Left lung (tissue), 10 donors: Measurements from ENCODE around the gene FUT8. TPM values are rescaled to one million over a fixed set of nuclear protein-coding genes. Genes with fewer than 3 reads are reported as not detected.
"Not testable (repeated sequence)": the region's sequence is repeated elsewhere in the genome, so short reads cannot be mapped to it uniquely, and the experiment has no call there.

ENCODE experiments used
- ATAC-seq: fragments of 200-7000 bp; cut with Tn5 transposase; one replicate; pipeline ENCODE4 v1.9.1; 2020; ENCODE audit warnings: moderate library complexity
- DNase-seq, 4 donors: peaks; one replicate each; pipeline ENCODE4 v3.0.0-alpha.2; 2013 to 2020
- H3K27ac ChIP-seq, 2 donors: fragments of 200-600 bp; sonication (generic) in 1 of 2; one replicate each; pipeline versions ENCODE4 v1.5.0 to v1.8.0; 2020 to 2021
- H3K27me3 ChIP-seq, 2 donors: fragments of 200-600 bp; sonication (generic) in 1 of 2; one replicate each; pipeline versions ENCODE4 v1.5.0 to v1.8.0; 2020 to 2021
- H3K36me3 ChIP-seq, 2 donors: fragments of 200-600 bp; sonication (generic) in 1 of 2; one replicate each; pipeline versions ENCODE4 v1.5.0 to v1.8.0; 2020 to 2021
- H3K4me1 ChIP-seq, 2 donors: fragments of 200-600 bp; one replicate each; pipeline ENCODE4 v1.8.0; 2021
- H3K4me3 ChIP-seq, 2 donors: fragments of 200-600 bp; sonication (generic) in 1 of 2; one replicate each; pipeline versions ENCODE4 v1.5.0 to v1.8.0; 2020 to 2021; ENCODE audit warnings: mild to moderate bottlenecking in 1 of 2
- H3K9me3 ChIP-seq, 2 donors: fragments of 200-600 bp; sonication (generic) in 1 of 2; one replicate each; pipeline versions ENCODE4 v1.5.0 to v1.8.0; 2020 to 2021
- CTCF ChIP-seq, 2 donors: fragments of 200-600 bp; sonication (generic) in 1 of 2; IDR thresholded peaks; one replicate each; pipeline versions ENCODE4 v1.5.0 to v1.8.0; 2021; ENCODE audit warnings: antibody characterized with exemption in 2 of 2
- intact Hi-C, 2 donors: fragments of 100-400 bp; cut with DNase I; formaldehyde crosslinking; loops; one replicate each; pipeline versions ENCODE4 v1.11.2 to v1.14.2; 2022
- polyA plus RNA-seq, 6 donors: library from polyadenylated mRNA; unstranded; fragments of 120-200 nt; gene quantifications; one replicate each; pipeline ENCODE4 v1.2.1, GENCODE V29; 2013; ENCODE audit not compliant: insufficient read length in 6 of 6
- total RNA-seq, 2 donors: library from RNA; stranded (reverse); fragmentation: NEBNext Ultra II Directional; extraction: Animal tissue kit (Norgen Biotek cat#: 25700); gene quantifications; one replicate each; pipeline ENCODE4 v1.2.1, GENCODE V29; 2021
- donor health status: DM: no; HTN: yes; CAD: no.
- donor health status: DM: no; HTN: no; CAD: no.

The FUT8 gene
- total and polyA plus RNA-seq, 8 donors = 28.7 to 41.1 (median 33.9) TPM

GRCh38 chr14:65623759-65624158, 211.2 kb downstream of the FUT8 start:
- no peak for TF ChIP-seq CTCF (IDR thresholded peaks at IDR 0.05)
- Histone ChIP-seq H3K9me3 (no peaks in the 10 kb centered on the region), H3K27ac (no peak overlapping the region), H3K36me3 (peaks cover 0 to 3% of the 10 kb centered on the region in 2 donors), H3K27me3 (no peaks in the 10 kb centered on the region), H3K4me1 (no peaks in the 10 kb centered on the region), H3K4me3 (no peak overlapping the region)
- DNase-seq = no peak
- intact Hi-C loops = no loop called here
- no peak for ATAC-seq

- no peak for TF ChIP-seq CTCF (IDR thresholded peaks at IDR 0.05)
- Histone ChIP-seq H3K27ac (no peak overlapping the region), H3K27me3 (no peaks in the 10 kb centered on the region), H3K4me3 (no peak overlapping the region), H3K9me3 (peaks cover 0 to 2% of the 10 kb centered on the region in 2 donors), H3K36me3 (peaks cover 0 to 8% of the 10 kb centered on the region in 2 donors), H3K4me1 (no peaks in the 10 kb centered on the region)
- ATAC-seq (peak; percentile 93), DNase-seq (peak in 1 of 4 donors; percentile 52)
- intact Hi-C loops = no loop called here
Observed at GRCh38 chr14:65627315-65627714, 214.8 kb downstream of the FUT8 start.

GRCh38 chr14:65628664-65629063, 216.1 kb downstream of the FUT8 start:
- Histone ChIP-seq H3K4me1 (no peaks in the 10 kb centered on the region), H3K27ac (no peak overlapping the region), H3K27me3 (no peaks in the 10 kb centered on the region), H3K36me3 (peaks cover 0 to 12% of the 10 kb centered on the region in 2 donors), H3K9me3 (peaks cover 0 to 2% of the 10 kb centered on the region in 2 donors), H3K4me3 (no peak overlapping the region)
- no peak for DNase-seq
- no peak for ATAC-seq
- intact Hi-C loops = no loop called here
- TF ChIP-seq CTCF (IDR thresholded peaks at IDR 0.05) = no peak

GRCh38 chr14:65631040-65631439, 218.5 kb downstream of the FUT8 start:
- no peak for ATAC-seq
- peaks cover 0 to 13% of the 10 kb centered on the region in 2 donors for H3K9me3 ChIP-seq
- no peak for TF ChIP-seq CTCF (IDR thresholded peaks at IDR 0.05)
- intact Hi-C loops = no loop called here
- H3K27ac ChIP-seq = no peak overlapping the region
- no peaks in the 10 kb centered on the region for H3K4me1 ChIP-seq
- H3K4me3 ChIP-seq = no peak overlapping the region
- no peak for DNase-seq
- peaks cover 0 to 15% of the 10 kb centered on the region in 2 donors for H3K36me3 ChIP-seq
- H3K27me3 ChIP-seq = no peaks in the 10 kb centered on the region

GRCh38 chr14:65632487-65632886, 220.0 kb downstream of the FUT8 start:
- DNase-seq = no peak
- Histone ChIP-seq H3K4me1 (no peaks in the 10 kb centered on the region), H3K4me3 (no peak overlapping the region), H3K9me3 (peaks cover 0 to 13% of the 10 kb centered on the region in 2 donors), H3K27ac (no peak overlapping the region), H3K36me3 (peaks cover 0 to 15% of the 10 kb centered on the region in 2 donors), H3K27me3 (no peaks in the 10 kb centered on the region)
- ATAC-seq = no peak
- TF ChIP-seq CTCF (IDR thresholded peaks at IDR 0.05) = no peak
- intact Hi-C loops = no loop called here

- H3K4me3 ChIP-seq, intact Hi-C loops, H3K27ac ChIP-seq, H3K4me1 ChIP-seq, DNase-seq, H3K27me3 ChIP-seq, ATAC-seq: not testable (repeated sequence)
- Histone ChIP-seq H3K36me3 (peaks cover 0 to 15% of the 10 kb centered on the region in 2 donors), H3K9me3 (peaks cover 0 to 13% of the 10 kb centered on the region in 2 donors)
Observed at GRCh38 chr14:65633666-65634065, 221.1 kb downstream of the FUT8 start.
